ENCODE data around the gene C1QL4.

Gene C1QL4

DNA sequence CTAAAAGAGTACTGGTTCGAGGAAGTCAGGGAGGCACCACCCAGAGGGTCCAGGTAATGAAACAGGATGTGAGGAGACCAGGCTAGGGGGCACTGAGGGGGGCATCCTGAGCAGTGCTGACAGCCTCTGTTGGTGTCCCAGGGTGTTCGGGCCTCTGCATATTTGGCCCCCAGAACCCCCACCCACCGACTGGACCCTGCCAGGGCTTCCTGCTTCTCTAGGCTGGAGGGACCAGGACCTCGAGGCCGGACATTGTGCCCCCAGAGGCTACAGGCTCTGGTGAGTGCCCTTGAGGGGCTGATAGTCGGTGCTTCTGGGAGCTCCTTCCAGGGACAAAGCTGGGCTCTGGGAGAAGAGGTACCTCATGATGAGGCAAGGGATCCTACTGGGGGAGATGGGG, 11.4 kb downstream of the C1QL4 start:
- Histone ChIP-seq H3K79me2 (ENCODE audit: insufficient read depth, low read length) (peaks cover 28% of the 10 kb centered on the region), H3K9me3 (ENCODE audit: insufficient read depth, low read length, severe bottlenecking) (no peaks in the 10 kb centered on the region), H3K4me2 (ENCODE audit: insufficient read depth, low read length) (0 out of 2 replicates have a peak overlapping the region, but pooled peaks have one; percentile 11), H4K20me1 (ENCODE audit: insufficient read depth, low read length) (0 out of 2 replicates have a peak, but pooled peaks cover 6% of the 10 kb centered on the region), H3K4me3 (ENCODE audit: low read depth in 1 of 2, low read length in 2 of 2) (no peak overlapping the region), H3K9ac (ENCODE audit: low read depth, low read length) (peak overlapping the region; percentile 2; the same call in 1 of the 2 replicates), H3K4me1 (ENCODE audit: insufficient read depth, low read length) (peaks cover 37% of the 10 kb centered on the region), H3K36me3 (ENCODE audit: insufficient read depth, low read length) (peaks cover 65% of the 10 kb centered on the region), H3K27me3 (ENCODE audit: insufficient read depth, low read length, poor library complexity) (no peaks in the 10 kb centered on the region), H3K27ac (ENCODE audit: low read length) (no peak overlapping the region), H2AFZ (ENCODE audit: low read depth, low read length) (no peak overlapping the region)
- no peak for TF ChIP-seq EZH2 (IDR thresholded peaks at IDR 0.05; ENCODE audit: borderline replicate concordance, low read depth, low read length, severe bottlenecking)
- TF ChIP-seq, protein P1, sequence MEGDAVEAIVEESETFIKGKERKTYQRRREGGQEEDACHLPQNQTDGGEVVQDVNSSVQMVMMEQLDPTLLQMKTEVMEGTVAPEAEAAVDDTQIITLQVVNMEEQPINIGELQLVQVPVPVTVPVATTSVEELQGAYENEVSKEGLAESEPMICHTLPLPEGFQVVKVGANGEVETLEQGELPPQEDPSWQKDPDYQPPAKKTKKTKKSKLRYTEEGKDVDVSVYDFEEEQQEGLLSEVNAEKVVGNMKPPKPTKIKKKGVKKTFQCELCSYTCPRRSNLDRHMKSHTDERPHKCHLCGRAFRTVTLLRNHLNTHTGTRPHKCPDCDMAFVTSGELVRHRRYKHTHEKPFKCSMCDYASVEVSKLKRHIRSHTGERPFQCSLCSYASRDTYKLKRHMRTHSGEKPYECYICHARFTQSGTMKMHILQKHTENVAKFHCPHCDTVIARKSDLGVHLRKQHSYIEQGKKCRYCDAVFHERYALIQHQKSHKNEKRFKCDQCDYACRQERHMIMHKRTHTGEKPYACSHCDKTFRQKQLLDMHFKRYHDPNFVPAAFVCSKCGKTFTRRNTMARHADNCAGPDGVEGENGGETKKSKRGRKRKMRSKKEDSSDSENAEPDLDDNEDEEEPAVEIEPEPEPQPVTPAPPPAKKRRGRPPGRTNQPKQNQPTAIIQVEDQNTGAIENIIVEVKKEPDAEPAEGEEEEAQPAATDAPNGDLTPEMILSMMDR (IDR thresholded peaks at IDR 0.05; ENCODE audit: borderline replicate concordance, extremely low read depth, low read length, poor library complexity, severe bottlenecking): no peak
- ATAC-seq (ENCODE audit: insufficient read depth, low read depth) (no peak), DNase-seq (no peak)

DNA sequence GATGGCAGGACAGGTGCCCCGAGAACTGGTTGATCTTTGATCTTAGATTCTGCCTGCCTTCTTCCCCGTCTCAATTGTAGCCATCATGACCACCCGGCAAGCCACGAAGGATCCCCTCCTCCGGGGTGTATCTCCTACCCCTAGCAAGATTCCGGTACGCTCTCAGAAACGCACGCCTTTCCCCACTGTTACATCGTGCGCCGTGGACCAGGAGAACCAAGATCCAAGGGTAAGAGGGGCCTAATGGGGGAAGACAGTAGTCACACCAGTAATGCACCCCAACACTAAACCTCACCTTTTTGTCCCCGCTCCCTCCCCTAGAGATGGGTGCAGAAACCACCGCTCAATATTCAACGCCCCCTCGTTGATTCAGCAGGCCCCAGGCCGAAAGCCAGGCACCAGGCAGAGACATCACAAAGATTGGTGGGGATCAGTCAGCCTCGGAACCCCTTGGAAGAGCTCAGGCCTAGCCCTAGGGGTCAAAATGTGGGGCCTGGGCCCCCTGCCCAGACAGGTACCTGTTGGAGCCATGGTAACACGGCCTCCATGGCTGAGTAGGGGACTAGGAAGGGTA, 13.4 kb downstream of the C1QL4 start:
- peak overlapping the region; percentile 69 for H3K9ac ChIP-seq (ENCODE audit: low read depth, low read length)
- peak overlapping the region; percentile 94 for H3K4me2 ChIP-seq (ENCODE audit: insufficient read depth, low read length)
- DNase-seq: no peak
- H3K4me1 ChIP-seq (ENCODE audit: insufficient read depth, low read length): peaks cover 37% of the 10 kb centered on the region
- H3K9me3 ChIP-seq (ENCODE audit: insufficient read depth, low read length, severe bottlenecking): no peaks in the 10 kb centered on the region
- H3K79me2 ChIP-seq (ENCODE audit: insufficient read depth, low read length): peaks cover 28% of the 10 kb centered on the region
- H3K36me3 ChIP-seq (ENCODE audit: insufficient read depth, low read length): peaks cover 45% of the 10 kb centered on the region
- H2AFZ ChIP-seq (ENCODE audit: low read depth, low read length): peak overlapping the region; percentile 81
- H3K27me3 ChIP-seq (ENCODE audit: insufficient read depth, low read length, poor library complexity): no peaks in the 10 kb centered on the region
- H3K4me3 ChIP-seq (ENCODE audit: low read depth in 1 of 2, low read length in 2 of 2): peak overlapping the region; percentile 42 to 73
- 0 out of 2 replicates have a peak, but pooled peaks cover 3% of the 10 kb centered on the region for H4K20me1 ChIP-seq (ENCODE audit: insufficient read depth, low read length)
- H3K27ac ChIP-seq (ENCODE audit: low read length): peak overlapping the region; percentile 82
- TF ChIP-seq, protein P1 (IDR thresholded peaks at IDR 0.05; ENCODE audit: borderline replicate concordance, extremely low read depth, low read length, poor library complexity, severe bottlenecking): no peak
- no peak for TF ChIP-seq EZH2 (IDR thresholded peaks at IDR 0.05; ENCODE audit: borderline replicate concordance, low read depth, low read length, severe bottlenecking)
- no peak for ATAC-seq (ENCODE audit: insufficient read depth, low read depth)

DNA sequence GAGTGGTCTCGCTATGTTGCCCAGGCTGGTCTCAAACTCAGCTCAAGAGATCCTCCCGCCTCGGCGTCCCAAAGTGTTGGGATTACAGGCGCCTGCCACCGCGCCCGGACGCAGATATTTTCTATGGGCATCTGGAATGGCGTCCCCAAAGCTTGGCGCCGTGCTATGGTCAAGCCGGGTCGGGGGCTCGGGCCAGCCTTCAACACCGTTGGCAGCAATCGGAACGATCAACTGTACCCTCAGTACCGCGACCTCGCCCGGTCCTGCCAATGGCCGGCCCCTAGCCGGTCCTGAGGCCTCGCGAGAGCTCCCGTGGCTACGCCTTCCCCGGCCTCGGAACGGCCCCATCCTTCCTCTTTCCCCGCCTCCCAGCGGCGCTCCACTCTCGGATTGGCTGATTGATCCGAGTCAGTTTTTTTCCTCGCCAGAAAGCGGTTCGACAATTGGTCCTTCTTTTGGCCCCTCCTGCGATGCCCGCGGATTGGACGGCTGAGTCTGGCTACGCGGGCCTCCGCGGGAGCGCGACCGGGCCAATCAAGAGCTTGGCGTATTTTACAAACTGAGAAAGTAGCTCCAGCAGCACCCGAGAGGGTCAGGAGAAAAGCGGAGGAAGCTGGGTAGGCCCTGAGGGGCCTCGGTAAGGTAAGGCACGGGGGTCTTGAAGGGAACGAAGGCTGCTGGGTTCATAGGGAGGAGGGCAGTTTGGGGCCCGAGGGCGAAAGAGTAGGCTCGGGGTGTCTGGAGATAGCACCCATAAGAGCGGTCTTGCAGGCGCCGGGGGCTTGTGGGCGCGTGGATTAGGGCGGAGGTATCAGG, 14.1 kb downstream of the C1QL4 start, which contains the start of gene TROAP:
Gene TROAP, plus strand, starts transcription at position 548 of the 816 bp plus-strand sequence. CDS start 354 bp downstream, outside the sequence.
- DNase-seq: peak; percentile 99
- H3K27ac ChIP-seq (ENCODE audit: low read length): peak within 1 kb of the TSS; percentile 95
- H2AFZ ChIP-seq (ENCODE audit: low read depth, low read length): peak within 1 kb of the TSS; percentile 97
- no peak for TF ChIP-seq EZH2 (IDR thresholded peaks at IDR 0.05; ENCODE audit: borderline replicate concordance, low read depth, low read length, severe bottlenecking)
- TF ChIP-seq, protein P1 (IDR thresholded peaks at IDR 0.05; ENCODE audit: borderline replicate concordance, extremely low read depth, low read length, poor library complexity, severe bottlenecking): no peak
- H3K9ac ChIP-seq (ENCODE audit: low read depth, low read length): peak within 1 kb of the TSS; percentile 69
- peaks cover 41% of the 10 kb centered on the region for H3K36me3 ChIP-seq (ENCODE audit: insufficient read depth, low read length)
- peaks cover 37% of the 10 kb centered on the region for H3K4me1 ChIP-seq (ENCODE audit: insufficient read depth, low read length)
- H3K4me2 ChIP-seq (ENCODE audit: insufficient read depth, low read length): peak within 1 kb of the TSS; percentile 95
- H3K9me3 ChIP-seq (ENCODE audit: insufficient read depth, low read length, severe bottlenecking): no peaks in the 10 kb centered on the region
- ATAC-seq (ENCODE audit: insufficient read depth, low read depth): peak; percentile 95
- 0 out of 2 replicates have a peak, but pooled peaks cover 3% of the 10 kb centered on the region for H4K20me1 ChIP-seq (ENCODE audit: insufficient read depth, low read length)
- H3K4me3 ChIP-seq (ENCODE audit: low read depth in 1 of 2, low read length in 2 of 2): peak within 1 kb of the TSS; percentile 73
- H3K27me3 ChIP-seq (ENCODE audit: insufficient read depth, low read length, poor library complexity): no peaks in the 10 kb centered on the region
- H3K79me2 ChIP-seq (ENCODE audit: insufficient read depth, low read length): peaks cover 28% of the 10 kb centered on the region
